Activated CD8-positive, alpha-beta T cell treated with anti-CD3 and anti-CD28 coated beads, Interleukin-2, amount 10 ng/mL, durations not matched to agents 7 days and 5 days (primary cell): Measurements from ENCODE around the gene ZNF397. TPM values are rescaled to one million over a fixed set of nuclear protein-coding genes. Genes with fewer than 3 reads are reported as not detected.

Experiments
- ATAC-seq: fragments of 150-1000 bp; cut with Tn5 transposase; one replicate; pipeline ENCODE4 v1.10.0; 2021; ENCODE audit warnings: moderate library complexity
- CTCF ChIA-PET: fragments of 350-600 bp; sonication (Branson Sonifier 250); formaldehyde crosslinking; loops from one replicate; lab custom pipeline; 2021; ENCODE audit warnings: antibody characterized with exemption; lab: Charles Lee
- POLR2A ChIA-PET: fragments of 350-600 bp; sonication (Branson Sonifier 250); formaldehyde crosslinking; loops from one replicate; lab custom pipeline; 2021; ENCODE audit warnings: antibody characterized with exemption; lab: Charles Lee
- DNase-seq: peaks from one replicate; pipeline ENCODE4 v3.0.0-alpha.2; 2020
- H3K27ac Mint-ChIP-seq: one replicate; pipeline ENCODE4 v1.8.0; 2021; ENCODE audit warnings: mild to moderate bottlenecking, mixed read lengths
- H3K27me3 Mint-ChIP-seq: one replicate; pipeline ENCODE4 v1.8.0; 2021; ENCODE audit warnings: low read depth, mixed read lengths
- H3K36me3 Mint-ChIP-seq: one replicate; pipeline ENCODE4 v1.8.0; 2021; ENCODE audit warnings: low read depth, mixed read lengths
- H3K4me1 Mint-ChIP-seq: one replicate; pipeline ENCODE4 v1.8.0; 2021; ENCODE audit warnings: low read depth, mixed read lengths
- H3K4me3 Mint-ChIP-seq: one replicate; pipeline ENCODE4 v1.8.0; 2021; ENCODE audit warnings: mild to moderate bottlenecking, mixed read lengths
- H3K9me3 Mint-ChIP-seq: one replicate; pipeline ENCODE4 v1.8.0; 2022; ENCODE audit warnings: mixed read lengths; ENCODE audit not compliant: insufficient read depth
- total RNA-seq, 2 experiments: library from RNA; stranded (reverse); gene quantifications; one replicate each; pipeline ENCODE4 v1.2.3, GENCODE V29; 2021

ZNF397 gene
- total RNA-seq, 2 experiments from 2014 or later, result 11.3 to 12.7 TPM

GRCh38 chr18:35246831-35247230 lies 6.0 kb downstream of the ZNF397 start:
- Mint-ChIP-seq H3K27ac (no peak overlapping the region), H3K9me3 (peaks cover 48% of the 10 kb centered on the region), H3K4me1 (peaks cover 4% of the 10 kb centered on the region), H3K36me3 (peaks cover 86% of the 10 kb centered on the region), H3K27me3 (no peaks in the 10 kb centered on the region), H3K4me3 (no peak overlapping the region)
- DNase-seq (no peak), ATAC-seq (no peak)
- POLR2A ChIA-PET, result no interaction called here
- CTCF ChIA-PET, result interaction anchor here (1.3 kb wide), 1 partner anchor 15 kb away, joined by 4 read pairs; no protein-coding TSS in a partner anchor

GRCh38 chr18:35247412-35248249 lies 6.8 kb downstream of the ZNF397 start:
- no peaks in the 10 kb centered on the region for H3K27me3 Mint-ChIP-seq
- H3K27ac Mint-ChIP-seq, result no peak overlapping the region
- ATAC-seq (no peak), DNase-seq (no peak)
- peaks cover 4% of the 10 kb centered on the region for H3K4me1 Mint-ChIP-seq
- peaks cover 48% of the 10 kb centered on the region for H3K9me3 Mint-ChIP-seq
- H3K4me3 Mint-ChIP-seq, result no peak overlapping the region
- ChIA-PET CTCF (no interaction called here), POLR2A (no interaction called here)
- peaks cover 88% of the 10 kb centered on the region for H3K36me3 Mint-ChIP-seq

GRCh38 chr18:35248429-35248828 lies 7.6 kb downstream of the ZNF397 start:
- Mint-ChIP-seq H3K4me3 (no peak overlapping the region), H3K27ac (no peak overlapping the region), H3K4me1 (peaks cover 4% of the 10 kb centered on the region), H3K27me3 (no peaks in the 10 kb centered on the region), H3K36me3 (peaks cover 88% of the 10 kb centered on the region), H3K9me3 (peaks cover 53% of the 10 kb centered on the region)
- no peak for DNase-seq
- ChIA-PET CTCF (no interaction called here), POLR2A (no interaction called here)
- ATAC-seq, result no peak

GRCh38 chr18:35252466-35252865 lies 11.6 kb downstream of the ZNF397 start:
- no peaks in the 10 kb centered on the region for H3K4me1 Mint-ChIP-seq
- ATAC-seq, result no peak
- H3K27me3 Mint-ChIP-seq, result no peaks in the 10 kb centered on the region
- peaks cover 44% of the 10 kb centered on the region for H3K9me3 Mint-ChIP-seq
- ChIA-PET CTCF (no interaction called here), POLR2A (no interaction called here)
- peaks cover 74% of the 10 kb centered on the region for H3K36me3 Mint-ChIP-seq
- no peak overlapping the region for H3K4me3 Mint-ChIP-seq
- H3K27ac Mint-ChIP-seq, result no peak overlapping the region
- no peak for DNase-seq

GRCh38 chr18:35253655-35254287 lies 12.9 kb downstream of the ZNF397 start:
- ChIA-PET POLR2A (interaction anchor here (0.6 to 1.2 kb wide), 3 partner anchors 12 to 176 kb away, joined by 3 to 4 read pairs (median 3); partner anchors contain the start of gene ZNF397), CTCF (interaction anchor here (1.3 kb wide), 1 partner anchor 9 kb away, joined by 3 read pairs; no protein-coding TSS in a partner anchor)
- Mint-ChIP-seq H3K4me3 (no peak overlapping the region), H3K4me1 (no peaks in the 10 kb centered on the region), H3K27me3 (no peaks in the 10 kb centered on the region), H3K27ac (no peak overlapping the region), H3K9me3 (peaks cover 41% of the 10 kb centered on the region), H3K36me3 (peaks cover 70% of the 10 kb centered on the region)
- DNase-seq (no peak), ATAC-seq (no peak)

- ATAC-seq, result no peak
- Mint-ChIP-seq H3K9me3 (peaks cover 28% of the 10 kb centered on the region), H3K27ac (no peak overlapping the region), H3K4me3 (no peak overlapping the region), H3K27me3 (no peaks in the 10 kb centered on the region), H3K36me3 (peaks cover 66% of the 10 kb centered on the region), H3K4me1 (no peaks in the 10 kb centered on the region)
- ChIA-PET POLR2A (no interaction called here), CTCF (no interaction called here)
- DNase-seq, result no peak
Observed at GRCh38 chr18:35256947-35257346, 16.1 kb downstream of the ZNF397 start.

GRCh38 chr18:35264409-35264808 lies 23.6 kb downstream of the ZNF397 start:
- H3K27me3 Mint-ChIP-seq, result no peaks in the 10 kb centered on the region
- no peak overlapping the region for H3K4me3 Mint-ChIP-seq
- POLR2A ChIA-PET, result interaction anchor here (0.7 kb wide), 1 partner anchor 46 kb away, joined by 3 read pairs; no protein-coding TSS in a partner anchor
- CTCF ChIA-PET, result no interaction called here
- ATAC-seq (no peak), DNase-seq (no peak)
- H3K36me3 Mint-ChIP-seq, result peaks cover 61% of the 10 kb centered on the region
- H3K27ac Mint-ChIP-seq, result no peak overlapping the region
- peaks cover 21% of the 10 kb centered on the region for H3K4me1 Mint-ChIP-seq
- peaks cover 14% of the 10 kb centered on the region for H3K9me3 Mint-ChIP-seq

GRCh38 chr18:35267161-35267651 lies 26.4 kb downstream of the ZNF397 start:
- POLR2A ChIA-PET, result interaction anchor here (1.7 kb wide), 1 partner anchor 22 kb away, joined by 11 read pairs; the partner anchor contains the start of gene ZSCAN30
- H3K27me3 Mint-ChIP-seq, result no peaks in the 10 kb centered on the region
- peaks cover 21% of the 10 kb centered on the region for H3K4me1 Mint-ChIP-seq
- ATAC-seq, result peak; percentile 68
- H3K4me3 Mint-ChIP-seq, result peak overlapping the region; percentile 80
- CTCF ChIA-PET, result interaction anchor here (1.3 to 1.7 kb wide), 2 partner anchors 22 to 42 kb away, joined by 4 to 5 read pairs; no protein-coding TSS in a partner anchor
- peaks cover 18% of the 10 kb centered on the region for H3K9me3 Mint-ChIP-seq
- H3K36me3 Mint-ChIP-seq, result peaks cover 56% of the 10 kb centered on the region
- DNase-seq, result peak; percentile 53
- H3K27ac Mint-ChIP-seq, result peak overlapping the region; percentile 91

- Mint-ChIP-seq H3K36me3 (peaks cover 50% of the 10 kb centered on the region), H3K9me3 (peaks cover 21% of the 10 kb centered on the region), H3K27me3 (no peaks in the 10 kb centered on the region), H3K4me3 (peak overlapping the region; percentile 5), H3K4me1 (peaks cover 21% of the 10 kb centered on the region), H3K27ac (no peak overlapping the region)
- ChIA-PET POLR2A (interaction anchor here (1.7 kb wide), 1 partner anchor 22 kb away, joined by 11 read pairs; the partner anchor contains the start of gene ZSCAN30), CTCF (interaction anchor here (1.7 kb wide), 1 partner anchor 22 kb away, joined by 5 read pairs; no protein-coding TSS in a partner anchor)
- ATAC-seq (no peak), DNase-seq (no peak)
Observed at GRCh38 chr18:35267809-35268208, 27.0 kb downstream of the ZNF397 start.

- CTCF ChIA-PET, result interaction anchor here (0.9 kb wide), 1 partner anchor 86 kb away, joined by 3 read pairs; no protein-coding TSS in a partner anchor
- POLR2A ChIA-PET, result interaction anchor here (1.0 to 1.1 kb wide), 2 partner anchors 9 to 21 kb away, joined by 3 to 5 read pairs; partner anchors contain the start of gene ZSCAN30
- H3K4me1 Mint-ChIP-seq, result peaks cover 21% of the 10 kb centered on the region
- ATAC-seq (no peak), DNase-seq (no peak)
- H3K27ac Mint-ChIP-seq, result no peak overlapping the region
- peaks cover 30% of the 10 kb centered on the region for H3K9me3 Mint-ChIP-seq
- peaks cover 44% of the 10 kb centered on the region for H3K36me3 Mint-ChIP-seq
- no peak overlapping the region for H3K4me3 Mint-ChIP-seq
- H3K27me3 Mint-ChIP-seq, result no peaks in the 10 kb centered on the region
Observed at GRCh38 chr18:35268821-35269220, 28.0 kb downstream of the ZNF397 start.

GRCh38 chr18:35271656-35272055 lies 30.8 kb downstream of the ZNF397 start:
- H3K4me3 Mint-ChIP-seq, result no peak overlapping the region
- no peak for ATAC-seq
- H3K27ac Mint-ChIP-seq, result no peak overlapping the region
- H3K9me3 Mint-ChIP-seq, result peaks cover 34% of the 10 kb centered on the region
- ChIA-PET CTCF (no interaction called here), POLR2A (no interaction called here)
- no peaks in the 10 kb centered on the region for H3K27me3 Mint-ChIP-seq
- H3K36me3 Mint-ChIP-seq, result peaks cover 40% of the 10 kb centered on the region
- H3K4me1 Mint-ChIP-seq, result peaks cover 16% of the 10 kb centered on the region
- DNase-seq, result no peak
